ENCODE data around the gene GOLM1. TPM values are rescaled to one million over a fixed set of nuclear protein-coding genes. Genes with fewer than 3 reads are reported as not detected.

GOLM1 gene
- total RNA-seq, 1 experiment from 2014 or later: not detected

DNA sequence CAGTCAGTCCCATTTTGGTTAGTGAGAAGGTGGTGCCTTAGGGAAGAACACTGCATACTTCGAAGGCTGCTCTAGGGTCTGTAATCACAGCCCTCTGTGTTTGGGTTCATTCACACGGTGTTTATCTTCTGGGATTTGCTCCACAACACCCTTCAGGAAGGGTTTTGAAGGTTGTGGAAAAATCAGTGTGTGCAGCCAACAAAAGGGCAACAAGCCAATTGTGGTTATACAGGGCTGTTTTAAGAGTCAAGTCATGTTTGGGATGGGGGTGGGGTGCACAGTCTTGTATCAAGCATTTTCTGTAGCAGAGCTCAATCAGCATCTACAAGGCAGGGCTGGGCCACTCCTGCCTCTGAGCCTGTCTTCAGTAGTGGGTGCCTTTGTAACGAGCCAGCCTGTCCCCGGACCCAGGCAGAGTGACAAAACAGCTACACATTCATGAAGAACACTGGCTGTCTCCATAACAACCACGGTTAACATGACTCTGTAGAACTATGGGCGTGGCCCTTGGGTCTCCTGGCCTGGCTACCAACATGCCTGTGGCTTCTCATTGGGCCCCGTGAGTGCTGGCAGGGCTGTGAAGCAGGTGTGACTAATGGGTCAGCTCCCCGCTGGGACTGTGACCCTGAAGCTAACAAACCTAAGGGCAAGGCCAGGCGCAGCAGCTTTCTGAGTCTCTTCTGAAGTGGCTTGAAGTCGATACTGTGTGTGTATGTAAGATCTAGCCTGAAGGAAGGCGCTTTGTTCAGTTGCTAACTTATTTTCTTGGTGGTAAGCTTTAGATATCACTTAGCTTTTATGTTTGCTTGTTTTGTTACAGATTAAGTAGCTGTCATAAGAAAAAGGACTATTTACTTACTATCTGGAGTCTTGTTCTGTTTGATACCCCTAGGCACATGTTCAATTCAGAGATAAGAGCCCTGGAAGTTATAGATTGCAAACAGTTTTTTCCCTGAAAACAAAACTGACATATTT lies 27.9 kb upstream of the GOLM1 start:
- Histone ChIP-seq H3K27ac (ENCODE audit: low read length) (no peak overlapping the region), H2AFZ (ENCODE audit: low read length) (no peak overlapping the region), H3K9me2 (replicated peaks; ENCODE audit: insufficient read depth, low read length) (no peaks in the 10 kb centered on the region), H3K9ac (ENCODE audit: low read length) (no peak overlapping the region), H3K27me3 (ENCODE audit: low read length) (no peaks in the 10 kb centered on the region), H4K20me1 (ENCODE audit: insufficient read depth, low read depth, low read length) (no peaks in the 10 kb centered on the region), H3K4me3 (ENCODE audit: low read length) (no peak overlapping the region), H3K79me2 (ENCODE audit: low read length) (no peaks in the 10 kb centered on the region), H3K4me1 (ENCODE audit: low read length) (no peaks in the 10 kb centered on the region), H3K36me3 (ENCODE audit: insufficient read depth, low read length) (no peaks in the 10 kb centered on the region), H3K9me3 (ENCODE audit: low read length) (no peaks in the 10 kb centered on the region), H3K4me2 (ENCODE audit: low read depth, low read length, poor library complexity, severe bottlenecking) (no peak overlapping the region)
- no peak for DNase-seq

- Histone ChIP-seq H2AFZ (ENCODE audit: low read length) (no peak overlapping the region), H3K27me3 (ENCODE audit: low read length) (no peaks in the 10 kb centered on the region), H4K20me1 (ENCODE audit: insufficient read depth, low read depth, low read length) (no peaks in the 10 kb centered on the region), H3K4me3 (ENCODE audit: low read length) (no peak overlapping the region), H3K36me3 (ENCODE audit: insufficient read depth, low read length) (no peaks in the 10 kb centered on the region), H3K4me2 (ENCODE audit: low read depth, low read length, poor library complexity, severe bottlenecking) (no peak overlapping the region), H3K9me2 (replicated peaks; ENCODE audit: insufficient read depth, low read length) (no peaks in the 10 kb centered on the region), H3K79me2 (ENCODE audit: low read length) (no peaks in the 10 kb centered on the region), H3K9me3 (ENCODE audit: low read length) (no peaks in the 10 kb centered on the region), H3K9ac (ENCODE audit: low read length) (no peak overlapping the region), H3K27ac (ENCODE audit: low read length) (no peak overlapping the region), H3K4me1 (ENCODE audit: low read length) (no peaks in the 10 kb centered on the region)
- no peak for DNase-seq
Observed at GRCh38 chr9:86122311-86122710, 23.0 kb upstream of the GOLM1 start.

DNA sequence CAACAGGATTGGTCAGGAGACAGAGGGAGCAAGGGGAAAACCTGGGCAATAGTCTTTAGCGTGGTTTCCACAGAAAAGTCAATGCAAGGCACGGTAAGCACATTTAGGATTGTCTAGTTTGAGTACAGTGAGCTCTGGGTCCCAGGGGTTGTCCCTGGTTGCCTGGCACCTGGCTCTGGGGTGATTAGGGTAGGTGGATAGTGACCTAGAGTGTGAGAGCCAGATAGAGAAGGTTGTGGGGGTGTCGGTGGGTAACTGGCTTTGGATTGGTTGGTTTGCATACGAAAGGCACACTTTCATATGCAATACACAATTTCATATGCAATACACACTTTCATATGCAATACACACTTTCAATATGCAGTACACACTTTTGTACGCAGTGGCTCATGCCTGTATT lies 20.1 kb upstream of the GOLM1 start:
- no peaks in the 10 kb centered on the region for H3K9me2 ChIP-seq (replicated peaks; ENCODE audit: insufficient read depth, low read length)
- no peak overlapping the region for H2AFZ ChIP-seq (ENCODE audit: low read length)
- no peak overlapping the region for H3K27ac ChIP-seq (ENCODE audit: low read length)
- H3K79me2 ChIP-seq (ENCODE audit: low read length): no peaks in the 10 kb centered on the region
- no peak overlapping the region for H3K4me2 ChIP-seq (ENCODE audit: low read depth, low read length, poor library complexity, severe bottlenecking)
- H3K9ac ChIP-seq (ENCODE audit: low read length): no peak overlapping the region
- no peak overlapping the region for H3K4me3 ChIP-seq (ENCODE audit: low read length)
- no peaks in the 10 kb centered on the region for H4K20me1 ChIP-seq (ENCODE audit: insufficient read depth, low read depth, low read length)
- no peaks in the 10 kb centered on the region for H3K36me3 ChIP-seq (ENCODE audit: insufficient read depth, low read length)
- H3K9me3 ChIP-seq (ENCODE audit: low read length): no peaks in the 10 kb centered on the region
- no peaks in the 10 kb centered on the region for H3K4me1 ChIP-seq (ENCODE audit: low read length)
- no peaks in the 10 kb centered on the region for H3K27me3 ChIP-seq (ENCODE audit: low read length)
- no peak for DNase-seq

GRCh38 chr9:86116425-86116824 lies 17.1 kb upstream of the GOLM1 start:
- Histone ChIP-seq H3K4me3 (ENCODE audit: low read length) (no peak overlapping the region), H3K9me3 (ENCODE audit: low read length) (no peaks in the 10 kb centered on the region), H3K4me2 (ENCODE audit: low read depth, low read length, poor library complexity, severe bottlenecking) (no peak overlapping the region), H2AFZ (ENCODE audit: low read length) (no peak overlapping the region), H3K9me2 (replicated peaks; ENCODE audit: insufficient read depth, low read length) (no peaks in the 10 kb centered on the region), H4K20me1 (ENCODE audit: insufficient read depth, low read depth, low read length) (no peaks in the 10 kb centered on the region), H3K27me3 (ENCODE audit: low read length) (no peaks in the 10 kb centered on the region), H3K36me3 (ENCODE audit: insufficient read depth, low read length) (no peaks in the 10 kb centered on the region), H3K79me2 (ENCODE audit: low read length) (no peaks in the 10 kb centered on the region), H3K27ac (ENCODE audit: low read length) (no peak overlapping the region), H3K9ac (ENCODE audit: low read length) (no peak overlapping the region), H3K4me1 (ENCODE audit: low read length) (no peaks in the 10 kb centered on the region)
- no peak for DNase-seq

DNA sequence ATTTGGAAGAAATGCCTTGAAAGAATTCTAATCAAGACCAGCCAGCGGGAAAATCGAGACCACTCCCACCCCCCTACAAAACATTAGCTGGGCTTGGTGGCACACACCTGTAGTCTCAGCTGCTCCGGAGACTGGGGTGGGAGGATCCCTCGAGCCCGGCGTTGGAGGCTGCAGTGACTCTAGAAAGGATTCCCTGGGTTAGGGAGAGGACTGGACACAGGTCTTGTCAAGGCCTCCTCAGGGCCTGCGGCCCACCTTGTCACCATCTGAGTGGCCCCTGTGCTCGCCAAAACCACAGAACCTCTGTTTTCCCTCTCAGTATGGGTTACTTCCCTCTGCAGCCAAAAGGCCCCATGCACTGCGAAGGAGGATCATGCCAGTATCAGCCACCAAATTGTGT lies 16.5 kb upstream of the GOLM1 start:
- Histone ChIP-seq H3K27me3 (ENCODE audit: low read length) (no peaks in the 10 kb centered on the region), H3K9ac (ENCODE audit: low read length) (no peak overlapping the region), H3K4me3 (ENCODE audit: low read length) (no peak overlapping the region), H2AFZ (ENCODE audit: low read length) (no peak overlapping the region), H3K4me2 (ENCODE audit: low read depth, low read length, poor library complexity, severe bottlenecking) (no peak overlapping the region), H3K79me2 (ENCODE audit: low read length) (no peaks in the 10 kb centered on the region), H3K4me1 (ENCODE audit: low read length) (no peaks in the 10 kb centered on the region), H3K9me2 (replicated peaks; ENCODE audit: insufficient read depth, low read length) (no peaks in the 10 kb centered on the region), H3K36me3 (ENCODE audit: insufficient read depth, low read length) (no peaks in the 10 kb centered on the region), H3K9me3 (ENCODE audit: low read length) (no peaks in the 10 kb centered on the region), H4K20me1 (ENCODE audit: insufficient read depth, low read depth, low read length) (no peaks in the 10 kb centered on the region), H3K27ac (ENCODE audit: low read length) (no peak overlapping the region)
- DNase-seq: no peak

DNA sequence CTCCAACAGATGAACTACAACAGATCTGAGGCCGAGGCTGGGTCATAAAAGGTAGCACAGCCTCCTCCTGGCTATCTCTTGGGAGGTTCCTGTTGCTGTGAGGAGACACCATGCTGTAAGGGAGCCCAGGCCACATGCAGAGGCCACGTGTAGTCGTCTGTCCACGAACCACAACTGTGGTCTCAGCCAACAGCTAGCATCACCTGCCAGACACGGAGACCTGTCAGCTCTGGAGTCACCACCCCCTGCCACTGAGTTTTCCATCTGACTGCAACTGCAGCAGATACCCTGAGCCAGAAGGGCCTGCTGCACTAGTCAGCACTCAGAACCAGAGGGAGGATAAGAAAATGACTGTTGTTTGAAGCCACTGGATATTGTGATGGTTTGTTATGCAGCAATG lies 12.7 kb upstream of the GOLM1 start:
- H3K27ac ChIP-seq (ENCODE audit: low read length): no peak overlapping the region
- H3K27me3 ChIP-seq (ENCODE audit: low read length): no peaks in the 10 kb centered on the region
- no peak for DNase-seq
- H3K9ac ChIP-seq (ENCODE audit: low read length): no peak overlapping the region
- H3K4me3 ChIP-seq (ENCODE audit: low read length): no peak overlapping the region
- no peaks in the 10 kb centered on the region for H3K4me1 ChIP-seq (ENCODE audit: low read length)
- no peak overlapping the region for H3K4me2 ChIP-seq (ENCODE audit: low read depth, low read length, poor library complexity, severe bottlenecking)
- H2AFZ ChIP-seq (ENCODE audit: low read length): no peak overlapping the region
- no peaks in the 10 kb centered on the region for H4K20me1 ChIP-seq (ENCODE audit: insufficient read depth, low read depth, low read length)
- H3K79me2 ChIP-seq (ENCODE audit: low read length): no peaks in the 10 kb centered on the region
- no peaks in the 10 kb centered on the region for H3K36me3 ChIP-seq (ENCODE audit: insufficient read depth, low read length)
- no peaks in the 10 kb centered on the region for H3K9me3 ChIP-seq (ENCODE audit: low read length)
- H3K9me2 ChIP-seq (replicated peaks; ENCODE audit: insufficient read depth, low read length): no peaks in the 10 kb centered on the region

GRCh38 chr9:86102626-86103025 lies 3.3 kb upstream of the GOLM1 start:
- H2AFZ ChIP-seq (ENCODE audit: low read length): no peak overlapping the region
- no peaks in the 10 kb centered on the region for H3K27me3 ChIP-seq (ENCODE audit: low read length)
- no peaks in the 10 kb centered on the region for H3K4me1 ChIP-seq (ENCODE audit: low read length)
- H3K79me2 ChIP-seq (ENCODE audit: low read length): no peaks in the 10 kb centered on the region
- no peak for DNase-seq
- H3K9ac ChIP-seq (ENCODE audit: low read length): no peak overlapping the region
- no peaks in the 10 kb centered on the region for H3K36me3 ChIP-seq (ENCODE audit: insufficient read depth, low read length)
- H3K9me3 ChIP-seq (ENCODE audit: low read length): no peaks in the 10 kb centered on the region
- H3K9me2 ChIP-seq (replicated peaks; ENCODE audit: insufficient read depth, low read length): no peaks in the 10 kb centered on the region
- H4K20me1 ChIP-seq (ENCODE audit: insufficient read depth, low read depth, low read length): no peaks in the 10 kb centered on the region
- no peak overlapping the region for H3K4me2 ChIP-seq (ENCODE audit: low read depth, low read length, poor library complexity, severe bottlenecking)
- no peak overlapping the region for H3K27ac ChIP-seq (ENCODE audit: low read length)
- no peak overlapping the region for H3K4me3 ChIP-seq (ENCODE audit: low read length)

- Histone ChIP-seq H3K9ac (ENCODE audit: low read length) (no peak overlapping the region), H3K79me2 (ENCODE audit: low read length) (no peaks in the 10 kb centered on the region), H3K9me3 (ENCODE audit: low read length) (no peaks in the 10 kb centered on the region), H4K20me1 (ENCODE audit: insufficient read depth, low read depth, low read length) (no peaks in the 10 kb centered on the region), H3K36me3 (ENCODE audit: insufficient read depth, low read length) (no peaks in the 10 kb centered on the region), H3K4me2 (ENCODE audit: low read depth, low read length, poor library complexity, severe bottlenecking) (no peak overlapping the region), H3K27ac (ENCODE audit: low read length) (no peak overlapping the region), H3K9me2 (replicated peaks; ENCODE audit: insufficient read depth, low read length) (no peaks in the 10 kb centered on the region), H2AFZ (ENCODE audit: low read length) (no peak overlapping the region), H3K4me1 (ENCODE audit: low read length) (no peaks in the 10 kb centered on the region), H3K4me3 (ENCODE audit: low read length) (no peak overlapping the region), H3K27me3 (ENCODE audit: low read length) (no peaks in the 10 kb centered on the region)
- DNase-seq: no peak
Observed at GRCh38 chr9:86099701-86100364, 475 bp upstream of the GOLM1 start.
